Keratinocyte (primary cell): ENCODE results near the gene SPAG9. TPM values are rescaled to one million over a fixed set of nuclear protein-coding genes. Genes with fewer than 3 reads are reported as not detected.

Source experiments
- DNase-seq: peaks from one replicate; pipeline ENCODE4 v3.0.0-alpha.2; 2011; ENCODE audit warnings: low read depth, missing footprints, low spot score
- FAIRE-seq: peaks from 2 replicates; lab custom pipeline; 2011; peaks lifted over from hg19 to GRCh38; lab: Jason Lieb, UNC
- H2AFZ ChIP-seq: 2 replicates; pipeline ENCODE4 v1.6.0; 2012; ENCODE audit warnings: low read length, control low read depth, inconsistent platforms; ENCODE audit not compliant: control insufficient read depth
- H3K27ac ChIP-seq: 2 replicates; pipeline ENCODE4 v1.5.1; 2011; ENCODE audit warnings: low read length; ENCODE audit not compliant: control insufficient read depth, insufficient read depth
- H3K27me3 ChIP-seq: 3 replicates; pipeline ENCODE4 v1.6.0; 2011; ENCODE audit warnings: low read length; ENCODE audit not compliant: control insufficient read depth, insufficient read depth; ENCODE audit errors: extremely low read depth
- H3K36me3 ChIP-seq, 2 experiments: 2 replicates in 1 of 2; 3 replicates in 1 of 2; pipeline ENCODE4 v1.5.1; 2011; ENCODE audit warnings: low read length in 2 of 2, mild to moderate bottlenecking in 1 of 2; ENCODE audit not compliant: control insufficient read depth in 2 of 2, insufficient read depth in 2 of 2; ENCODE audit errors: extremely low read depth in 1 of 2
- H3K4me1 ChIP-seq: 3 replicates; pipeline ENCODE4 v1.5.1; 2011; ENCODE audit warnings: low read length; ENCODE audit not compliant: control insufficient read depth, insufficient read depth; ENCODE audit errors: extremely low read depth
- H3K4me2 ChIP-seq: 3 replicates; pipeline ENCODE4 v1.6.0; 2011; ENCODE audit warnings: low read depth, low read length; ENCODE audit not compliant: control insufficient read depth, insufficient read depth; ENCODE audit errors: extremely low read depth
- H3K4me3 ChIP-seq, 3 experiments: fragments of 200-600 bp in 1 of 3; sonication (generic) in 1 of 3; 2 replicates in 2 of 3; 3 replicates in 1 of 3; pipeline ENCODE4 v1.5.1; 2011 to 2016; ENCODE audit warnings: low read length in 3 of 3, mild to moderate bottlenecking in 3 of 3, control low read depth in 2 of 3, inconsistent platforms in 1 of 3, low read depth in 1 of 3, mixed read lengths in 1 of 3, mixed run types in 1 of 3, moderate library complexity in 1 of 3; ENCODE audit not compliant: control insufficient read depth in 2 of 3, insufficient read depth in 2 of 3; ENCODE audit errors: extremely low read depth in 1 of 3
- H3K79me2 ChIP-seq: 2 replicates; pipeline ENCODE4 v1.6.0; 2012; ENCODE audit warnings: low read length; ENCODE audit not compliant: control insufficient read depth, insufficient read depth
- H3K9ac ChIP-seq: 3 replicates; pipeline ENCODE4 v1.6.0; 2011; ENCODE audit warnings: low read length; ENCODE audit not compliant: control insufficient read depth, insufficient read depth; ENCODE audit errors: extremely low read depth
- H3K9me1 ChIP-seq: 3 replicates; pipeline ENCODE4 v1.6.0; 2011; ENCODE audit warnings: low read length; ENCODE audit not compliant: control insufficient read depth, insufficient read depth; ENCODE audit errors: extremely low read depth
- H3K9me3 ChIP-seq: 2 replicates; pipeline ENCODE4 v1.5.1; 2012; ENCODE audit warnings: low read depth, low read length; ENCODE audit not compliant: control insufficient read depth
- H4K20me1 ChIP-seq: 3 replicates; pipeline ENCODE4 v1.6.0; 2011; ENCODE audit warnings: low read length; ENCODE audit not compliant: control insufficient read depth, insufficient read depth; ENCODE audit errors: extremely low read depth
- CTCF ChIP-seq, 3 experiments: IDR thresholded peaks in 1 of 3; conservative IDR thresholded peaks in 1 of 3; optimal IDR thresholded peaks in 1 of 3; 2 replicates in 2 of 3; 3 replicates in 1 of 3; pipeline versions ENCODE3 to v1.5.1; 2011; ENCODE audit warnings: low read length in 3 of 3, mild to moderate bottlenecking in 3 of 3, moderate library complexity in 2 of 3, control low read depth in 1 of 3, inconsistent platforms in 1 of 3; ENCODE audit not compliant: insufficient read depth in 2 of 3; ENCODE audit errors: extremely low read depth in 1 of 3
- EZH2 ChIP-seq: IDR thresholded peaks from one replicate; pipeline ENCODE4 v1.6.1; 2012; ENCODE audit warnings: inconsistent platforms, mild to moderate bottlenecking, low read length, moderate library complexity
- dilution Hi-C: fragments of 300-500 bp; cut with MboI; formaldehyde crosslinking; loops from one replicate; pipeline ENCODE4 v1.7.0; 2020; ENCODE audit warnings: low sequenced_read_pairs; ENCODE audit not compliant: extremely low pct_ligation_motif_present
- polyA plus RNA-seq, 5 experiments: library from polyadenylated mRNA; depleted of rRNA in 3 of 5; stranded (reverse) in 3 of 5; stranded (forward) in 1 of 5; unstranded in 1 of 5; fragments of >200 nt; gene quantifications; 1 replicate in 1 of 5; 2 replicates in 3 of 5; 3 replicates in 1 of 5; pipeline versions ENCODE4 v1.2.1 to v1.2.3, GENCODE V29; 2011 to 2012; ENCODE audit warnings: missing spikeins in 2 of 5, low read depth in 1 of 5, low replicate concordance in 1 of 5

The SPAG9 gene
- polyA plus RNA-seq, 1 donor (not counting 4 experiments of a cell fraction or from before 2014, with no cell fraction given), result 43.1 TPM

GRCh38 chr17:51052235-51052634, 68.4 kb downstream of the SPAG9 start:
- dilution Hi-C loops, result no loop called here
- TF ChIP-seq CTCF (optimal IDR thresholded peaks at IDR 0.05 in 1 of 3, IDR thresholded peaks at IDR 0.05 in 1 of 3, conservative IDR thresholded peaks at IDR 0.05 in 1 of 3; ENCODE audit: extremely low read depth in 1 of 3, insufficient read depth in 2 of 3, low read length in 3 of 3) (no peak), EZH2 (no peak)
- H3K9ac ChIP-seq, result no peak overlapping the region
- no peaks in the 10 kb centered on the region for H4K20me1 ChIP-seq
- H3K9me3 ChIP-seq, result no peaks in the 10 kb centered on the region
- H3K9me1 ChIP-seq, result no peaks in the 10 kb centered on the region
- H3K79me2 ChIP-seq, result peaks cover 23% of the 10 kb centered on the region
- H3K4me2 ChIP-seq, result no peak overlapping the region
- H3K4me1 ChIP-seq, result peaks cover 17% of the 10 kb centered on the region
- no peak overlapping the region for H2AFZ ChIP-seq
- H3K27me3 ChIP-seq, result no peaks in the 10 kb centered on the region
- FAIRE-seq (no peak), DNase-seq (no peak)
- no peak overlapping the region for H3K27ac ChIP-seq
- H3K4me3 ChIP-seq, result no peak overlapping the region
- no peaks in the 10 kb centered on the region for H3K36me3 ChIP-seq

GRCh38 chr17:51050291-51051033, 70.2 kb downstream of the SPAG9 start:
- Histone ChIP-seq H3K79me2 (peaks cover 26% of the 10 kb centered on the region), H2AFZ (no peak overlapping the region), H3K4me3 (no peak overlapping the region), H3K9me3 (no peaks in the 10 kb centered on the region), H3K4me2 (peak overlapping the region; percentile 30), H3K9ac (no peak overlapping the region), H3K9me1 (no peaks in the 10 kb centered on the region), H3K27me3 (no peaks in the 10 kb centered on the region), H3K4me1 (peaks cover 10% of the 10 kb centered on the region), H4K20me1 (no peaks in the 10 kb centered on the region), H3K36me3 (peaks cover 2 to 5% of the 10 kb centered on the region in 2 experiments), H3K27ac (peak overlapping the region; percentile 33)
- DNase-seq, result peak; percentile 23
- TF ChIP-seq EZH2 (no peak), CTCF (optimal IDR thresholded peaks at IDR 0.05 in 1 of 3, IDR thresholded peaks at IDR 0.05 in 1 of 3, conservative IDR thresholded peaks at IDR 0.05 in 1 of 3; ENCODE audit: extremely low read depth in 1 of 3, insufficient read depth in 2 of 3, low read length in 3 of 3) (no peak)
- FAIRE-seq, result peak; percentile 87
- dilution Hi-C loops, result no loop called here
